GDM1 (cell line): Measurements from ENCODE around the gene CALCA.
"Not testable (repeated sequence)": the region's sequence is repeated elsewhere in the genome, so short reads cannot be mapped to it uniquely, and the experiment has no call there.

Experiments
- DNase-seq: peaks from one replicate; lab custom pipeline; 2025; lab: John Stamatoyannopoulos, UW

CALCA gene, protein sequence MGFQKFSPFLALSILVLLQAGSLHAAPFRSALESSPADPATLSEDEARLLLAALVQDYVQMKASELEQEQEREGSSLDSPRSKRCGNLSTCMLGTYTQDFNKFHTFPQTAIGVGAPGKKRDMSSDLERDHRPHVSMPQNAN

DNA sequence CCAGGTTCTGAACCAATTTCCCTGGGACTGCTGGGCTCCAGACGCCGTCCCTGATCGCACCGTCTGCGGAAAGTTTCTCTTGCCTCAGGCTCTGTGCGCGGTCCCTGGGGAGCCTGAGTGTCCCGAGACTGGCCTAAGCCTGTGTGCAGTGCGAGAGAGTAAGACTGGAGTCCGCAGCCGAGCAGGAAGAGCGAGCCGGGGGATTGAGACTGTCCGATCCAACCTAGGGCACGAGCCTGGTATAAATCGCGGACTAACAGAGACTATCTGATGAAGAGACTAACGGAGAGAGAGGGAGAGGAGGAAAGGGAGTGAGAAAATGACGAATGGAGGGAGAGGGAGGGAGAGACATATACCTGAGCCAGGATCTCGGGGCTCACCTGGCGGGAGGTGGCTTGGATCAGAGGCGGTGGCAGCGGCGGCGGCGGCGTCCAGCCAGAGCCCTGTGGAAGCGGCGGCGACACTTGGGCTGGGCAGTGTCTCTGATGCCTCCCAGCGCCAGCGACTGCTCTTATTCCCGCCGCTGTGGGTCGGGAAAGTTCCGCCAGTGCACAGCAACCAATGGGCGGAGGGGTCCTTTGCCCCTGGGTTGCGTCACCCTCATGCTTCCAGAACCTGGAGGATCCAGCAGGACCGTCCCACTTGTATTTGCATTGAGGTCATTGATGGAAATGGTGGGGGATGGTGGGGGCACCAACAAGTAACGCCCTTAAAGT is at the start of gene CALCA:
TSS of gene CALCA (minus strand) at position 487 of the 716 bp plus-strand sequence. CDS start 1,159 bp downstream, outside the sequence.
- no peak for DNase-seq

- no peak for DNase-seq
Measured at GRCh38 chr11:15016200-15016599, 44.0 kb upstream of the CALCA start.

GRCh38 chr11:15011776-15012345 is 39.7 kb upstream of the CALCA start:
- DNase-seq, result no peak

DNA sequence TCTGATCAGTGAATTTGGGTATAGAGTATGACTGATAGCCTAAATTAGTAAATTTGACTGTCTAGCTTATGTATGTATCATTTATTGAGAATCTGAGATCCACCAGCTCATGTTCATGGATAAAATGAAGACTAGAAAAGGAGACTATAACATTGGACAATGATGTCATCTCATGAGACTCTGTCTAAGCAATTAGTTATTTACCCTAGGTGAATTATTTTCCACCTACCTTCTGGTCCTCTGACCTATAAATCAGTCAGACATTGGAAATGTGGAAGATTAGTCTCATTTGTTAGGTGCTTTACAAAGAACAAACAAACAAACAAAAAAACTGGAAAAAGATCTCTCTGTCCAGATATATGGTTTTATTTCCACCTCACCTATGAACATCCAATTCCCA is 38.7 kb upstream of the CALCA start:
- no peak for DNase-seq

- peak; percentile 28 for DNase-seq
Measured at GRCh38 chr11:15006139-15006759, 34.1 kb upstream of the CALCA start.

- not testable (repeated sequence) for DNase-seq
Measured at GRCh38 chr11:14988133-14988532, 16.0 kb upstream of the CALCA start.

DNA sequence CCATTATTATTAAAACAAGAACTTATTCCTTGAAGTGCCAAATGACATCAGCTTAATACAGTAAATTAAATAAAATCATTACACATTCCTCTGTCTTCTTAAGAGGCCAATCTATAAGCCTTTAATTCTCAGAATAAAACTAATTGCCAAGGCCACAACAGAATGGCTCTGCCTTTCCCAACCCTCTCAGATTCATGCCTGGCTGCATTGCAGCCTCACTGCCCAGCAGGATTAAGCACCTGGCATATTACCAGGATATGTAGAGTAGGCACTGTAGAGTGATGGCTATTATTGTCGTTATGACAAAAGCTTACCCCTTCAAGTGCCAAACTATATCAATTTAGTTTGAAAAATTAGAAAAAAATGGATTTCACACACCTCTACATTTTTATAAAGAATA is 9.4 kb upstream of the CALCA start:
- no peak for DNase-seq

DNA sequence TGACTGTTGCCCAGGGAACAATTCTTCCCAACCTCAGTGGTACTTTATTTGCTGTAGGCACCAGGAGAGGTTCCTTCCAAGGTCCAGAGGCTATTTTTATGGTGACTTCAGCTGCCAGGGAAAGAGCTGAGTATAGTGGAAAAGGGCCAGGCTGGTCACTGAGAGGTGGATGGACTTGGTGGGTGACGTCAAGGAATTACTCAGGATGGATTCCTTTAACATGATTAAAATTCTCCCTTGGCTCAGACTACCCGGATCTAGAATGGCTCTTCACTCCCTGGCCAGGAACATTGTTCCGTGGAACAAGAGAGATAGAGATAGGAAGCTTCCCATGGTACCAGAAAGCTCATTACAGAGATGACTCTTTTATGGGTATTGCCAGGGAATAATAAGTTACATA is 8.7 kb upstream of the CALCA start:
- DNase-seq, result no peak

DNA sequence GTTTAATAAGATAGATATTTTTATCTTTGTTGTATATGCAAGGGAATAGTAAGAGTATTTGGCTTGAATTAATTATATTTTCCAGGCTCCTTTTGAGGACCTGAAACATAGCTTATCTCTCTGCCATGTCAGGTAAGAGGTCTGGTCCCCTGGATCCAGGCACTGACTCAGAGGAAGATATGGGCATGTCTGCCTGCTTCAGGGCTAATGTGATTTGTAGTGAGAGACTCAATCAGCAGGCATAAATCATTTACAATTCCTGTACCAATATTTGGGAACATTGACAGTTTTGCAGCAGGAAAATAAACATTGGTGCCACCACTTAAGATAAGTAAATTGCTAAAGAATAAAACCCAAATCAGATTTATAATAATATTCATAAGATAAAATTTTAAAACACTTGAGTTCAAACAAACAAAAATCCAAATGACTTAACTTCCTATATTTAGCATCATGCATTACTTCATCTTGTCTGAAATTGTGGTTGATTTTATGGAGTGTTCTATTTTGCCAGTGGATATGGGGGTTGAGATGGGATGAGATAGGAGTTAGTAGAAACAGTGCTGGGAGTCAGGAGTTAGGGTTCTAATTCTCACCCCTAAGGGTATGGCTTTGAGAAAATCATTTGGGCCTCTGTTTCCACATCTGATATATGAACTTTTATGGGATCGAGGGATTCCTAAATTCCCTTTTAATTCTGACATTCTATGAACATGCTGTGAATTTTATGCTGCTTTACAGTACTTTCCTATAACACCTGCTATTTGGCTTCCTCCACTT is 5.1 kb upstream of the CALCA start:
- no peak for DNase-seq

- DNase-seq, result no peak
Measured at GRCh38 chr11:14975252-14975587, 3.1 kb upstream of the CALCA start.

DNA sequence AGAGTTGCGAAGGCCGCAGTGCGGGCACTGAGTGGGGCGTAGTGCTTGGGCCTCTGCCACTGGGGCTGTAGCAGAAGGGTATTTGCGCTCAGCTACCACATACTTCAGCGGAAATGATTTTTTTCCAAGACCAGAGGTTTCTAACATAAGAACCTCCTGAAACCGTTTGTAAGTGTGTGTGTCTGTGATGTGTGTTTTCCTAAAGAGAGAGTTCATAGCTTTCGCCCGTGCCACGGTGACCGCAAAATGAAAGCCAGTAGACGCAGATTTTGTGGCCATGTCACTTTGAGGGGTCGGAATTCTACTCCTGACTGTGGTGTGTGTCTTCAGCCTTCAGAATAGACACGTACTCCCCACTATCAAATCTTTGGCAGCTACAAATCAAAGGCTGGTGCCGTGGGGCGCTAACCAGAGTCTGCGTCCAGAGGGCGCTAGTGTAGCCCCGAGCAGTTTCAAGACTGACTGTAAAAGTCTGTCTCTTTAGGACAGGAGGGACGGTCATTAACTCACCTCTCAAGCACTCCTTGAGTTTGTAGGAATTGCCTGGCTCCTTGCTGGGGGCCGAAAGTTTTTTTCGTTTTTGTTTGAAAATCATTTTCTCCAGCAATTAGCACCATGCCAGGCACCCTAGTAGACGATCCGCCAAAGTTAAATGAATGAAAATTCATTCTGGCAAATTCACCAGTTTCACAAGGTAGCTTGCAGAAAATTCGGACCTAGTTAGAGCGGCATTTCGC is 2.5 kb upstream of the CALCA start:
- no peak for DNase-seq

GRCh38 chr11:14973621-14974514 is 1.7 kb upstream of the CALCA start:
- no peak for DNase-seq

GRCh38 chr11:14972581-14973495 is 687 bp upstream of the CALCA start:
- no peak for DNase-seq

DNA sequence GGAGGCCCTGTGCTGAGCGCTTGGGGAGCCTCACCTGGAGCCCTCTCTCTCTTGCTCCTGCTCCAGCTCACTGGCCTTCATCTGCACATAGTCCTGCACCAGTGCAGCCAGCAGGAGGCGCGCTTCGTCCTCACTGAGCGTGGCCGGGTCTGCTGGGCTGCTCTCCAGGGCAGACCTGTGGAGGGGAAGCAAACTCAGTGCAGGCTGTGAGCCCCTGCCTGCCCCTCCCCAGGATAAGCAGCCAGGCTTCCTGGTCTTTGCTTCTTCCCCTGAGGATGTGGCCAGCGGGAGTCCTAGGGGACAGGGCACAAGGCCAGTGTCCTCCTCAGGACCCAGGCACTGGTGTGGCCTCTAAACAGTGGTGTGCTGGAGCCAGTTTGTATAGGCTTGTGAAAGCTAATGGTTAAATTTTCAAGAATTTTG is 2.2 kb downstream of the CALCA start:
- no peak for DNase-seq

DNA sequence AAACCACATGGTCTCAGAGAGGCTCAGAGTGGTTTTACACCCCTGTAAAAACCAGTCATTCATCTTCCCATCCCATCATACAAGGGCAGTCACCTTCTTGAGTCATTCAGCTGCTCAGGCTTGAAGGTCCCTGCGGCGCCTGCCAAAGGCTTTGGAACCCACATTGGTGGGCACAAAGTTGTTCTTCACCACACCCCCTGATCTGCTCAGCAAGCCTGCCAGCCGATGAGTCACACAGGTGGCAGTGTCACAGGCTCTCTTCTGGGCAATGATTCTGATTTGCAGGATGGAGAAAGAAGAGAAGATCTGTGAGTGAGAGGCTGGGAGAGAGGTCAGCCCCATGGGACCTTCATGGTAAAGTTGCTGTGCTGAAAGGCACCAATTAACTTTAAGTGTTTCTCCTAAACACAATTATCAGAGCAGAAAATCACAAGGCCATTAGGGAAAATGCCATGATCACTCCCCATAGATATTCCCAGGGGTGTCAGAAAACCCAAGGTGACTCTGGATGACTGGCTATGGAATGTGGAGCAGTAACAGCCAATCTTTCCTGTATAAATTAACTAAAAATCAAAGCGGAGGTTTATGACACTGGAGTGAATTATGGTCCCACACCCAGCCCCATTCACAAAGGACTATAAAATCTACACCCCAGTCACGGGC is 4.4 kb downstream of the CALCA start:
- no peak for DNase-seq

DNA sequence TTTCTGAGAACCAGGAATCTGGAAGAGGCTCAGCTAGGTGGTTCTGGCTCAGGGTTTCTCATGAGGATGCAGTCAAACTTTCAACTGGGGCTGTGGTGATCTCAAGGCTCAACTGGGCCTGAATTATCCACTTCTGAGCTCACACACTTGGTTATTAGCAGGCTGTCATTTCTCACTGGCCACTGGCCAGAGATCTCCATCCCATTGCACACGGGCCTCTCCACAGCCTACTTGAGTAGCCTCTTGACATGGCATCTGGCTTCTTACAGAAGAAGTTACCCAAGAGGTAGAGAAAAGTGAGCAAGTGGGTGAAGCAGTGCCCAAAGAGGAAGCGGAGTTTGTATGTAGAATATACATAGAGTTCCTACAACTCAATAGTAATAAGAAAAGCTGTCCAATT is 16.0 kb downstream of the CALCA start:
- no peak for DNase-seq

DNA sequence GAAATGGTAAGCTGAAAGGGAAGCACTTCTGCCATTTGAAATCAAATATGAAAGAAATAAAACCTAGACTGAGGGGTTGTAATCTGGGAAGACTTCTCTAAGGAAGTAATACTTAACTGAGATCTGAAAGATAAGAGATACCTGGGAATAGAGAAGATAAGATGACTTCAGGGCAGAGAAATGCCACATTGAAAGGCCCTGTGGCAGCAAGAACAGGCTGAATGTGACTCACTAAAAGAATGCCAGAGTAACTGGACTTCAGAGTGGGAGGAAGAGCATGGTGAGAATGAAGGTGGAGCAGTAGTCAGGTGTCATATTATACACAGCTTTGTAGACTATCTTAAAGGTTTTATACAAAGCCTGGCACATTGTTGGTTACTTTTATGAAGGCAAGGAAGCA is 17.6 kb downstream of the CALCA start:
- no peak for DNase-seq

DNA sequence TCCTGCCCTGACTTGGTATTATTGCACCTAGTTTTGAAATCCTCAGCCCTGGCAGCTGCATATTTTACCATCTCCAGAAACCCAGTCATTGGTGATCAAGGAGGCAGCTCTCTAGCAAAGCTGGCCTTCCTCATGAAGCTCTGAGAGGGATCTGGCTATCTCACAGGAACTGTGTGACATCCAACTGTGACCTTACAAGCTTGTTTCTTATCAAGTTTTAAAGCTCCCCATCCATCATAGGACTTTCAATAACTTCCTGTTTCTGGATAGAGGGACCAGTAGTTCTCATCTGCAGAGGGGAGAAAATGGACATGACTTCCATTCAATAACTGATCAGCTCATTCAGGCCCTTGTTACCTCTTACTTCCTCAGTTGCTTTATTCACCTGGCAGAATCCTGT is 18.2 kb downstream of the CALCA start:
- no peak for DNase-seq
